SK-N-SH (cell line): ENCODE measurements around the gene INIP. TPM values are rescaled to one million over a fixed set of nuclear protein-coding genes. Genes with fewer than 3 reads are reported as not detected.

ENCODE experiments used
- CTCF ChIA-PET: fragments of 300-600, 350-600 bp; formaldehyde crosslinking; extraction: SDS; loops from one replicate; lab custom pipeline; 2021; lab: Yijun Ruan, JAX
- POLR2A ChIA-PET: fragments of 350-600 bp; sonication (Branson Sonifier 250); formaldehyde crosslinking; extraction: SDS; loops from one replicate; lab custom pipeline; 2020; ENCODE audit warnings: antibody characterized with exemption, inconsistent platforms; lab: Yijun Ruan, JAX
- DNase-seq: peaks from one replicate; pipeline ENCODE4 v3.0.0; 2012
- H2AFZ ChIP-seq: fragments of 200-600 bp; sonication (generic); 2 replicates; pipeline ENCODE4 v1.8.1; 2016; ENCODE audit warnings: antibody characterized with exemption, mild to moderate bottlenecking, low read depth
- H3F3A ChIP-seq: fragments of 200-600 bp; sonication (generic); replicated peaks from 2 replicates; pipeline ENCODE3; 2016; ENCODE audit warnings: antibody characterized with exemption, mild to moderate bottlenecking; ENCODE audit not compliant: insufficient read depth
- H3K27ac ChIP-seq, 2 experiments: fragments of 200-500 bp in 1 of 2; fragments of 200-600 bp in 1 of 2; sonication (Bioruptor generic) in 1 of 2; sonication (generic), shearing (Covaris generic) in 1 of 2; 2 replicates each; pipeline versions ENCODE4 v1.5.1 to v1.6.1; 2014 to 2016; ENCODE audit warnings: low read depth in 2 of 2, inconsistent platforms in 1 of 2, low read length in 1 of 2, mild to moderate bottlenecking in 1 of 2, mixed read lengths in 1 of 2
- H3K27me3 ChIP-seq: fragments of 200-600 bp; sonication (generic), shearing (Covaris generic); 2 replicates; pipeline ENCODE4 v1.6.1; 2016; ENCODE audit warnings: mixed run types; ENCODE audit not compliant: insufficient read depth
- H3K36me3 ChIP-seq, 2 experiments: fragments of 200-500 bp in 1 of 2; fragments of 200-600 bp in 1 of 2; sonication (Bioruptor generic) in 1 of 2; sonication (generic) in 1 of 2; replicated peaks in 1 of 2; 2 replicates each; pipeline versions ENCODE3 to v1.5.1; 2014 to 2016; ENCODE audit warnings: low read length in 1 of 2, mild to moderate bottlenecking in 1 of 2; ENCODE audit not compliant: insufficient read depth in 2 of 2, control insufficient read depth in 1 of 2
- H3K4me1 ChIP-seq, 2 experiments: fragments of 200-500 bp in 1 of 2; fragments of 200-600 bp in 1 of 2; sonication (Bioruptor generic) in 1 of 2; sonication (generic), shearing (Covaris generic) in 1 of 2; 2 replicates each; pipeline versions ENCODE4 v1.5.1 to v1.6.1; 2014 to 2016; ENCODE audit warnings: low read depth in 1 of 2, low read length in 1 of 2, mixed run types in 1 of 2; ENCODE audit not compliant: insufficient read depth in 2 of 2, control insufficient read depth in 1 of 2
- H3K4me2 ChIP-seq: fragments of 200-600 bp; sonication (generic), shearing (Covaris generic); 2 replicates; pipeline ENCODE4 v1.6.1; 2017; ENCODE audit warnings: mixed run types
- H3K4me3 ChIP-seq, 2 experiments: fragments of 200-500 bp in 1 of 2; fragments of 200-600 bp in 1 of 2; sonication (Bioruptor generic) in 1 of 2; sonication (generic), shearing (Covaris generic) in 1 of 2; 2 replicates each; pipeline versions ENCODE4 v1.5.1 to v1.8.1; 2014 to 2016; ENCODE audit warnings: low read depth in 2 of 2, inconsistent platforms in 1 of 2, low read length in 1 of 2, mild to moderate bottlenecking in 1 of 2, mixed read lengths in 1 of 2, moderate library complexity in 1 of 2
- H3K79me2 ChIP-seq: fragments of 200-600 bp; sonication (generic); 2 replicates; pipeline ENCODE4 v1.8.1; 2017; ENCODE audit warnings: mild to moderate bottlenecking; ENCODE audit not compliant: insufficient read depth
- H3K9ac ChIP-seq: fragments of 200-600 bp; sonication (generic); 2 replicates; pipeline ENCODE4 v1.6.1; 2017; ENCODE audit warnings: mixed run types
- H3K9me2 ChIP-seq: fragments of 200-600 bp; sonication (generic); 2 replicates; pipeline ENCODE4 v1.6.1; 2017; ENCODE audit warnings: mixed run types
- H3K9me3 ChIP-seq: fragments of 200-600 bp; sonication (generic); 2 replicates; pipeline ENCODE4 v1.6.1; 2017; ENCODE audit warnings: mixed run types, mild to moderate bottlenecking, moderate library complexity
- H4K20me1 ChIP-seq: fragments of 200-600 bp; sonication (generic); 2 replicates; pipeline ENCODE4 v1.6.1; 2017; ENCODE audit warnings: mild to moderate bottlenecking, mixed run types; ENCODE audit not compliant: insufficient read depth
- ELF1 ChIP-seq: IDR thresholded peaks from 2 replicates; pipeline ENCODE4 v1.4.0; 2012
- FOXJ3 ChIP-seq: sonication (generic); formaldehyde crosslinking; IDR thresholded peaks from 2 replicates; pipeline ENCODE4 v1.5.1; 2020; ENCODE audit warnings: mild to moderate bottlenecking, missing genetic modification reagents
- GABPA ChIP-seq: IDR thresholded peaks from 2 replicates; pipeline ENCODE4 v1.4.0; 2012; ENCODE audit warnings: low read depth, mild to moderate bottlenecking
- NRF1 ChIP-seq: IDR thresholded peaks from 2 replicates; pipeline ENCODE4 v1.6.1; 2012; ENCODE audit warnings: low read depth, mild to moderate bottlenecking, low read length
- RAD21 ChIP-seq: IDR thresholded peaks from 2 replicates; pipeline ENCODE4 v1.6.1; 2012; ENCODE audit warnings: mild to moderate bottlenecking, low read length
- RFX5 ChIP-seq: IDR thresholded peaks from 2 replicates; pipeline ENCODE4 v1.6.1; 2012; ENCODE audit warnings: mild to moderate bottlenecking, improper control_type of control experiment, low read length
- SIN3A ChIP-seq: IDR thresholded peaks from 2 replicates; pipeline ENCODE4 v1.6.1; 2012; ENCODE audit warnings: low read depth, mild to moderate bottlenecking, low read length, moderate library complexity, borderline replicate concordance
- TEAD4 ChIP-seq: IDR thresholded peaks from 2 replicates; pipeline ENCODE4 v1.4.0; 2012; ENCODE audit warnings: mild to moderate bottlenecking, borderline replicate concordance; ENCODE audit not compliant: insufficient read depth
- YY1 ChIP-seq: IDR thresholded peaks from 2 replicates; pipeline ENCODE4 v1.4.0; 2012; ENCODE audit warnings: low read depth, mild to moderate bottlenecking
- WGBS: methylation state at CpG from one replicate; pipeline ENCODE4 v1.1.6; 2017; ENCODE audit warnings: low lambda C conversion rate; 5-methylcytosine and 5-hydroxymethylcytosine counted together
- polyA plus RNA-seq, 3 experiments: library from polyadenylated mRNA; depleted of rRNA; stranded (reverse); fragments of >200 nt; gene quantifications; 2 replicates each; pipeline ENCODE4 v1.2.3, GENCODE V29; 2012
- TF ChIP-seq, protein P1 (sequence below): IDR thresholded peaks from 2 replicates; pipeline ENCODE4; 2012
- TF ChIP-seq, protein P2 (sequence below): fragments of 150-350 bp; IDR thresholded peaks from 2 replicates; pipeline ENCODE4 v1.6.1; 2017; ENCODE audit warnings: antibody characterized with exemption, low read length, low read depth, borderline replicate concordance
- TF ChIP-seq, protein P3 (sequence below): fragments of 150-350 bp; IDR thresholded peaks from 2 replicates; pipeline ENCODE4 v1.6.1; 2016; ENCODE audit warnings: mild to moderate bottlenecking, low read depth, low read length

Gene INIP
- polyA plus RNA-seq, 1 of the 3 experiments (the other 2 are of a cell fraction) = 7.9 TPM

DNA sequence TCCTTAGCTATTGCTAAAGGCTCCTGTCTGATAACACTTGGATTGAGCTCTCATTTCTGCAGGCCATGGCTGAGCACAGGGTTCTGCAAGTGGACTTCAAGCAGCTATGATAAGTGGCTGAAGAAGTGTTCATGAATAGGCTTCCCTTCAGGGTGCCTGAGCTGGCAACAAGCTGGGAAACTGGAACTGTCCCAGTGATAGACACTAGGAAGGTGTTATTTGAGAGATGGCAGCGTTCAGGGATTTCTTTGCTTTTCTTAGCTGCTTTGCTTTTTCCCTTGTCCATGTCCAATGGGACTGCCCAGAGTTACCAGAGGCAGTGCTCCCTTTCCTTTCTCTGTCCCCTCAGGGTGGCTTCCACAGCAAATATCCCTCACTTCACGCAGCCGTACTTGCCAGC is 75.8 kb downstream of the INIP start:
- CTCF ChIA-PET = no interaction called here
- no peak overlapping the region for H2AFZ ChIP-seq
- H3K9me2 ChIP-seq = no peaks in the 10 kb centered on the region
- H3K4me2 ChIP-seq = no peak overlapping the region
- peaks cover 4 to 13% of the 10 kb centered on the region in 2 experiments for H3K36me3 ChIP-seq
- no peak overlapping the region for H3K9ac ChIP-seq
- H3K9me3 ChIP-seq = no peaks in the 10 kb centered on the region
- no peak overlapping the region for H3K27ac ChIP-seq
- no peaks in the 10 kb centered on the region for H4K20me1 ChIP-seq
- no peak for DNase-seq
- POLR2A ChIA-PET = no interaction called here
- H3K27me3 ChIP-seq = no peaks in the 10 kb centered on the region
- TF ChIP-seq, protein P1, sequence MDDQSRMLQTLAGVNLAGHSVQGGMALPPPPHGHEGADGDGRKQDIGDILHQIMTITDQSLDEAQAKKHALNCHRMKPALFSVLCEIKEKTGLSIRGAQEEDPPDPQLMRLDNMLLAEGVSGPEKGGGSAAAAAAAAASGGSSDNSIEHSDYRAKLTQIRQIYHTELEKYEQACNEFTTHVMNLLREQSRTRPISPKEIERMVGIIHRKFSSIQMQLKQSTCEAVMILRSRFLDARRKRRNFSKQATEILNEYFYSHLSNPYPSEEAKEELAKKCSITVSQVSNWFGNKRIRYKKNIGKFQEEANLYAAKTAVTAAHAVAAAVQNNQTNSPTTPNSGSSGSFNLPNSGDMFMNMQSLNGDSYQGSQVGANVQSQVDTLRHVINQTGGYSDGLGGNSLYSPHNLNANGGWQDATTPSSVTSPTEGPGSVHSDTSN = no peak
- no peak for TF ChIP-seq RFX5
- TF ChIP-seq YY1 = no peak
- TF ChIP-seq FOXJ3 = no peak
- no peak for TF ChIP-seq RAD21
- no peak for TF ChIP-seq SIN3A
- TF ChIP-seq, protein P2, sequence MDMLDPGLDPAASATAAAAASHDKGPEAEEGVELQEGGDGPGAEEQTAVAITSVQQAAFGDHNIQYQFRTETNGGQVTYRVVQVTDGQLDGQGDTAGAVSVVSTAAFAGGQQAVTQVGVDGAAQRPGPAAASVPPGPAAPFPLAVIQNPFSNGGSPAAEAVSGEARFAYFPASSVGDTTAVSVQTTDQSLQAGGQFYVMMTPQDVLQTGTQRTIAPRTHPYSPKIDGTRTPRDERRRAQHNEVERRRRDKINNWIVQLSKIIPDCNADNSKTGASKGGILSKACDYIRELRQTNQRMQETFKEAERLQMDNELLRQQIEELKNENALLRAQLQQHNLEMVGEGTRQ = no peak
- TF ChIP-seq, all 33 proteins: peak for 0
- Histone ChIP-seq H3K4me3 (no peak overlapping the region), H3K4me1 (no peaks in the 10 kb centered on the region), H3K79me2 (no peaks in the 10 kb centered on the region), H3F3A (no peaks in the 10 kb centered on the region)
- whole genome bisulfite sequencing = 92% methylated on average over 3 of the region's 3 CpGs

DNA sequence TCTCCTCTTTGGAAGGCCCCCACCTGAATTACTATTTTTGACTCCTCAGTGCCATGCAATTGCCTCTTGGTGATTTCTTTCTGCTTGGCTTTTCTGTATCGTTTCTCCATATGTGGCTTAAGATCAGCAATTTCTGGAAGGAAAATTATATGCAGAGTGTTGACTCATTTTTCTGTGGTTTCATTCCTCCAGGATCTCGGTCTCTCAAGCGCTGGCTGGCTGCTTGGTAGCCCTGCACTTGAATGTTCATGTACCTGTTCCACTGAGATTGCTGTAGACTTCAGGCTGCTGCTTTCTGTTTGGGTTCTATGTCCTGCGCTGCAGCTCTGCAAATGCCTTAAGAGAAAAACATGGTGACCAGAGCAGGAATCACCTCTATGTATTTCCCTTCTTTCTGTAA is 77.6 kb downstream of the INIP start:
- Histone ChIP-seq H3K4me1 (no peaks in the 10 kb centered on the region), H4K20me1 (no peaks in the 10 kb centered on the region), H3K9me2 (no peaks in the 10 kb centered on the region), H3K27me3 (no peaks in the 10 kb centered on the region), H3K36me3 (no peaks in the 10 kb centered on the region), H3K79me2 (no peaks in the 10 kb centered on the region), H3K4me2 (no peak overlapping the region), H3K4me3 (no peak overlapping the region), H3K27ac (no peak overlapping the region), H2AFZ (no peak overlapping the region), H3K9me3 (no peaks in the 10 kb centered on the region), H3F3A (no peaks in the 10 kb centered on the region), H3K9ac (no peak overlapping the region)
- TF ChIP-seq TEAD4 (no peak), NRF1 (no peak), ELF1 (no peak), GABPA (no peak)
- TF ChIP-seq, protein P3, sequence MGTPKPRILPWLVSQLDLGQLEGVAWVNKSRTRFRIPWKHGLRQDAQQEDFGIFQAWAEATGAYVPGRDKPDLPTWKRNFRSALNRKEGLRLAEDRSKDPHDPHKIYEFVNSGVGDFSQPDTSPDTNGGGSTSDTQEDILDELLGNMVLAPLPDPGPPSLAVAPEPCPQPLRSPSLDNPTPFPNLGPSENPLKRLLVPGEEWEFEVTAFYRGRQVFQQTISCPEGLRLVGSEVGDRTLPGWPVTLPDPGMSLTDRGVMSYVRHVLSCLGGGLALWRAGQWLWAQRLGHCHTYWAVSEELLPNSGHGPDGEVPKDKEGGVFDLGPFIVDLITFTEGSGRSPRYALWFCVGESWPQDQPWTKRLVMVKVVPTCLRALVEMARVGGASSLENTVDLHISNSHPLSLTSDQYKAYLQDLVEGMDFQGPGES = no peak
- no peak for DNase-seq
- 95% methylated on average over 4 of the region's 4 CpGs for WGBS
- POLR2A ChIA-PET = no interaction called here
- CTCF ChIA-PET = no interaction called here

Other genes starting within 250 kb of the INIP start
- gene KIAA1958, start 231.3 kb downstream of the INIP start, polyA plus RNA-seq (2012; rRNA removed) = 1.5 and 1.6 TPM in 2 replicates
- gene SNX30, start 32.6 kb upstream of the INIP start, polyA plus RNA-seq (2012; rRNA removed) = 2.7 and 5.3 TPM in 2 replicates
- not detected in 2 replicates for gene SLC46A2, start 172.8 kb upstream of the INIP start, polyA plus RNA-seq (2012; rRNA removed)